ENCODE data around the gene ANO5. TPM values are rescaled to one million over a fixed set of nuclear protein-coding genes. Genes with fewer than 3 reads are reported as not detected.

The ANO5 gene
- polyA plus RNA-seq, 1 donor = 6.5 TPM

Other genes with a start within 250 kb of the ANO5 start
- not detected for gene SLC17A6, start 145.3 kb downstream of the ANO5 start, polyA plus RNA-seq (ENCODE audit: insufficient read length)